Stimulated activated CD8-positive, alpha-beta memory T cell treated with anti-CD3 and anti-CD28 coated beads, Interleukin-7, amount 100 ng/mL, for 48 hours (primary cell): ENCODE measurements around the gene HOPX.
A peak's percentile ranks its signal among the peaks of the same experiment; 100 is the strongest.
"Not testable (repeated sequence)": the region's sequence is repeated elsewhere in the genome, so short reads cannot be mapped to it uniquely, and the experiment has no call there.

Experiments used
- DNase-seq, 2 donors: peaks; one replicate each; pipeline ENCODE4 v3.0.0-alpha.2; 2020; ENCODE audit warnings: low read depth in 1 of 2; ENCODE audit errors: extremely low read depth in 1 of 2

HOPX gene

GRCh38 chr4:56655627-56656345, 25.3 kb downstream of the HOPX start:
- no peak for DNase-seq

- no peak for DNase-seq
Observed at GRCh38 chr4:56655209-56655626, 25.9 kb downstream of the HOPX start.

GRCh38 chr4:56654238-56654632, 26.9 kb downstream of the HOPX start:
- no peak for DNase-seq

- DNase-seq, result peak in 1 of 2 donors; percentile 45
Observed at GRCh38 chr4:56653461-56654237, 27.4 kb downstream of the HOPX start.

- DNase-seq, result no peak
Observed at GRCh38 chr4:56652196-56652595, 28.9 kb downstream of the HOPX start.

- no peak for DNase-seq
Observed at GRCh38 chr4:56651056-56651350, 30.1 kb downstream of the HOPX start.

GRCh38 chr4:56650262-56651055, 30.6 kb downstream of the HOPX start:
- DNase-seq, result no peak

GRCh38 chr4:56649445-56650261, 31.4 kb downstream of the HOPX start:
- DNase-seq, result no peak

GRCh38 chr4:56648824-56649151, 32.3 kb downstream of the HOPX start:
- no peak for DNase-seq

GRCh38 chr4:56648021-56648823, 32.9 kb downstream of the HOPX start:
- no peak for DNase-seq

- DNase-seq, result no peak
Observed at GRCh38 chr4:56646341-56646740, 34.8 kb downstream of the HOPX start.

GRCh38 chr4:56643596-56643995, 37.5 kb downstream of the HOPX start:
- no peak for DNase-seq

GRCh38 chr4:56641494-56642051, 39.5 kb downstream of the HOPX start:
- DNase-seq, result no peak

GRCh38 chr4:56640621-56641493, 40.2 kb downstream of the HOPX start:
- no peak for DNase-seq

GRCh38 chr4:56637791-56638190, 43.3 kb downstream of the HOPX start:
- no peak for DNase-seq

GRCh38 chr4:56637154-56637553, 43.9 kb downstream of the HOPX start:
- no peak for DNase-seq

- DNase-seq, result not testable (repeated sequence)
Observed at GRCh38 chr4:56634954-56635353, 46.1 kb downstream of the HOPX start.

GRCh38 chr4:56633486-56633885, 47.6 kb downstream of the HOPX start:
- DNase-seq, result no peak
